NCI-H524 (cell line): ENCODE data around the gene SLC1A3.
"Not testable (repeated sequence)": the region's sequence is repeated elsewhere in the genome, so short reads cannot be mapped to it uniquely, and the experiment has no call there.

ENCODE experiments used
- DNase-seq, 2 experiments: peaks; one replicate each; lab custom pipeline; 2025; lab: John Stamatoyannopoulos, UW

Gene SLC1A3

DNA sequence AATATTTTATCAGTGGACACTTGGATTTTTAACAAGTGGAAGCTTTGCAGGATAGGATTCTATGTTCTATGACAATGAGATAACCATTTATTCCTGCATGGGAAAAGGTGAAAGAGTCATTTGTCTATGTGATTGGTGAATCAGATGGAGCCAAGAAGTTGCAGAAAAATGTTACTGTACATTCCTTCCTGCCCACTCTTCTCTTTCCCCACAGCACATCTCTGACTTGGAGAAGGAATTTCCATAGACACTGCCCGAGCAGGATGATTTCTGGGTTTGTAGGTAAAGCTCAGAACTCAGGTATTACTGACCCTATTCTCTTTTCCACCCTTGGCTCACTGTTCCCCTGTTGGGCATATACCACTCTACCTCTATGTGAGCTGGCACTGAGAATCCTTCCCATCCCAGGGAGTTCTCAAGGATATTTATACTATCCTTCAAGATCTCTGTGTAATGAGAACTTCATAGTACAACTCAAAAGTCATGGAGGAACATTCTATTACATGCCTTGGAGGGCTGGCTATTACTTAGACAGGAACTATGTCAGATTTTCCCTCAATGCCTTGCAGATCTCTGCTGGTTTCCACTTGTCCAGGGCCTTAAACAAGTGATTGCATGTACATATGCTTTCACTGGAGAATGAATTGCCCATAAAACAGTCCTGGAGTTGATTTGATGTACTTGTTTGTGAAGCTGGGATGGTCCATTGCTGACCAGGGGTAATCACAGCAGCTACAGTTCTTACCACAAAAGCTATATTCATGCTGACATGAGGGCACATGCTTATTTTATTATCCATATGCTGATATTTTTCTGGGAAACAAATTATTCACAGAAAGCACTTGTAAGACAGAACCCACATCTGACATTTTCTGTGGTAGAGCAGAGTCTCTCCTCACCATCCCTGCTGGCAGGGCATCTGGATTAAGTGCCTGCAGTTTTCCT, 24.1 kb downstream of the SLC1A3 start:
- DNase-seq: no peak

GRCh38 chr5:36631154-36631553, 24.7 kb downstream of the SLC1A3 start:
- no peak for DNase-seq

- DNase-seq: no peak
Observed at GRCh38 chr5:36631620-36632362, 25.4 kb downstream of the SLC1A3 start.

DNA sequence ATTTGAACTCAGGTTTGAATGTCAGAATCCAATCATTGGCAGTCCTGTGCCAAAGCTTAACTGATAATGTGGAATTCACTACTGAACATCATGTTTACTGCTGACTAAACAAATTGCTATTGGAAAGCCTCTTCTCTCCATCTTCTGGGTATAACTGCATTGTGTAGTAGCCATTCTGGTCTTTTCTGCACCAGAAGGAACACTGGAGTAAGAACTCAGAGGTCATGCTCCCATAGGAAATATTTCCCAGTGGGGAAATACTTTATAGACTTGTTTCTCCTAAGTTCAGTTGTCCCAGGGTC, 25.9 kb downstream of the SLC1A3 start:
- DNase-seq: no peak

DNA sequence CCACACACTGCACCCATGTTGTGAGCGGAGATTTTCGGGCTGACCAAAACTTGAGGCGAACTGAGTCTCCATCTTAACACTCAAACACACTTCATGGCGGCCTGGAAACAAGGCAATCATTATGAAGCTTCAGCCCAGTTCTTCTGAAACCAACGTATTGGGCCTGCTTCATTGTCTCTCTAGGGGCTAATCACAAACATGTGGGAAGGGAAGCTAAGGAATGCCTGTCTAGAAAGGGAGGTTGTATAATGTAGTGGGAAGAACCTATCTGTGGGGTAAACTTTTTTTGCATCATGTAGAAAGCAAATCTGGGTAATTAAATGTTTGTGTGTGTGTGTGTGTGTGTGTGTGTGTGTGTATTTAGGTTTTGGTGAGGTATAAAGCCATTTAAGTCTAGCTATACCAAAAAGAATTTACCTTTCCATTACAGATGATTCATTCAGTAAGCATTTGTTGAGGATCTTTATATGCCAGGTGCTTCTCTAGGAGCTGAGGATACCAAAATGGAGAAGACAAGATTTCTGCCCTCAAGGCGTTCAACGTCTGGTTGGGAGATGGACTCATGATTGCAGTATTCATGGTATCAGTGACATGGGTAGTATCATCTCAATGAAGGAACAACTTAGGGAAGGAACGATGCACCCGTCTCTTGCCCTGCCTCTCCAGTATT, 29.4 kb downstream of the SLC1A3 start:
- no peak for DNase-seq

DNA sequence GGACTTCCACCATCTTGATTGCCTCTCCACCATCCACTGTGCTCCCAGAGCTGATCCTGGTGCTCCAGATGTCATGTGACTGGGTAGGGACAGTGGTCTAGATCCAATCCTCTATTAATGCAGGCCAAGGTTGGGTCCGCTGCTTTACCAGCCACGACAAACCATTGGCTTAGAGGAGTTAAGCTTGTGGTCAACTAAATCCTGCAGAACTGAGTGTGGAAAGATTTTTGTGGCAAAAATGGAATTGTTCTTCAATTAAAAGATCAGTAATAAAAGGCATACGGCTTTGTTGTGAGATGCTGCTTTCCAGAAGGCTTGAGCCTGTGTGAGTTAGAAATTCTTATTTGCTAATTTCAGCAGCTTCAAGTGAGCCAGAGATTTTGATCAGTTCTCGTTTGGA, 30.7 kb downstream of the SLC1A3 start:
- no peak for DNase-seq

DNA sequence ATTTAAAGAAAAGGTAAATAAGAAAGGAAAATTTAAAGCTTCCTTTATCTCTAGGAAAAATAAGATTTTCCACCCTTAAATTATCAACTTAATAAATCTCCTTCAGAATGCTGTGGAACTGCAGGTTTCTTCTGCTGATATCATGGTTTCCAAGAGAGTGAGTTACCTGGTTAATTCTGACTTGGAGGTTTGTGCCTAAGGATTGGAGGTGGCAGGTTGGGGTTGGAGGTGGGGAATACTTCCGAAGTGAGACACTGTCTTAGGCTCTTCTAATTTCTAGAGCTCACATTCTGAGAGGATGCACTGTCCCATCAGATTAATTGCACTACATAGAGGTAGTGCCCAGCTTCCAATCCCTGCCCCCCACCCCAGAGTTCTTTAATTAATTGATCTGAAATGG, 31.1 kb downstream of the SLC1A3 start:
- no peak for DNase-seq

DNA sequence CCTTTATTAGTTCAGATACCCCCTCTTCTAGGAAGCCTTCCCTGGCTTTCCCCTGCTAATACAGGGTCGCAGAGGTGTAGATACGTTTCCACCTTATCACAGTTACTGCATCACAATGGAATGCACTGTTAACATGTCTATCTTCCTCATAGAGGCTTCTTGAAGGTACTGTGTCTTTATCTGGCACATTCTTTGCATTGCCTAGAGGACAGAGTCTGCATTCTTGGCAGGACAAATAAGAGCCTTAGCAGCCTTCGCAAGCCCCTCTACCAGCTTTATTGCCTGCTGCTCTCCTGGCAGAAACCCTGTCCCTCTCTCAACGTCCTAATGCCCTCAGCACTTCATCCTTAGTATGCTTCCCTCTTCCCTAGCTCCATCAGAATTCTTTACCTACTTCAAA, 31.6 kb downstream of the SLC1A3 start:
- no peak for DNase-seq

GRCh38 chr5:36640949-36641348, 34.5 kb downstream of the SLC1A3 start:
- DNase-seq: no peak

DNA sequence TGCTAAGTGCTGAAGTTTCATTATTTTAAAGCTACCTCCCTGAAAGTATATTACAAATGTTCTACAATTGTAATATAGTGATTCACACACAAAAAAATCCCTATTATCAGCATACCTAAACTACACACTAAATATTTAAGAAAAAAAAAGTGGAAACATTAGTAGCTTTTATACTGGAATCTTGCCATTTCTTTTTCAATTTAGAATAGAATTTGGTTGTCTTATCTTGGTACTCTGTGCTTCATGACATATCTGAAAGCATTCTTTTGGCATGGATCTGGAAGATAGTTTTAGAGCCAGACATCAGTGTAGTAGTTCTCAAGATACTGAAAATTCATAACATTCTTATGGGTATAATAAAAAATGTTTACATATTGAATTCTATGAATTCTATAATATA, 35.0 kb downstream of the SLC1A3 start:
- no peak for DNase-seq

GRCh38 chr5:36642089-36642488, 35.7 kb downstream of the SLC1A3 start:
- no peak for DNase-seq

DNA sequence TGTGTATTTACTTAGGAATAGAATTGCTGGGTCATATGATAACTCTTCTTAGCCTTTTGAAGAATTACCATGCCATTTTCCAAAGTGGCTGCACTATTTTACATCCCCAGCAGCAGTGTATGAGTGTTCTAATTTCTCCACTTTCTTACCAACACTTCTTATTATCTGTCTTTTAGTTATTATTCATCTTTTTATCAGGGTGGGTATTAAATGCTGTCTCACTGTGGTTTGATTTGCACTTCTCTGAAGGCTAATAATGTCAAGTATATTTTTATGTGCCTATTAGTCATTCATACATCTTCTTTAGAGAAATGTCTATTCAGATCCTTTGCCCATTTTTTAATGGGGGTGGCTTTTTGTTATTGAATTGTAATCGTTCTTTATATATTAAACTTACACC, 36.8 kb downstream of the SLC1A3 start:
- no peak for DNase-seq

DNA sequence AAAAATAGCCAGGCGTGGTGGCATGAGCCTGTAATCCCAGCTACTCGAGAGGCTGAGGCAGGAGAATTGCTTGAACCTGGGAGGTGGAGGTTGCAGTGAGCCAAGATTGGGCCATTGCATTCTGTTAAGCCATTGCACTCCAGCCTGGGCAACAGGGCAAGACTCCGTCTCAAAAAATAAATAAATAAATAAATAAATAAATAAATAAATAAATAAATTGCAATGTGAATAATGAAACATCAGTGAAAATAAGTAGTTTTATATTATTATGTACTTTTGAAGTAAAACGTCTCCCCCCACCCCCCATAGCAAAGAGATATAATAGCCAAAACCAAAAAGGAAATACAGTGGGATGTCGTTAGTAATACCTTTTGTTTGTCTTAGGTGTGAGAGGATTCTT, 37.4 kb downstream of the SLC1A3 start:
- DNase-seq: not testable (repeated sequence)

- DNase-seq: no peak
Observed at GRCh38 chr5:36644727-36645126, 38.3 kb downstream of the SLC1A3 start.

- DNase-seq: no peak
Observed at GRCh38 chr5:36646100-36646499, 39.7 kb downstream of the SLC1A3 start.

GRCh38 chr5:36646507-36647023, 40.2 kb downstream of the SLC1A3 start:
- DNase-seq: no peak

- no peak for DNase-seq
Observed at GRCh38 chr5:36647046-36647445, 40.6 kb downstream of the SLC1A3 start.

DNA sequence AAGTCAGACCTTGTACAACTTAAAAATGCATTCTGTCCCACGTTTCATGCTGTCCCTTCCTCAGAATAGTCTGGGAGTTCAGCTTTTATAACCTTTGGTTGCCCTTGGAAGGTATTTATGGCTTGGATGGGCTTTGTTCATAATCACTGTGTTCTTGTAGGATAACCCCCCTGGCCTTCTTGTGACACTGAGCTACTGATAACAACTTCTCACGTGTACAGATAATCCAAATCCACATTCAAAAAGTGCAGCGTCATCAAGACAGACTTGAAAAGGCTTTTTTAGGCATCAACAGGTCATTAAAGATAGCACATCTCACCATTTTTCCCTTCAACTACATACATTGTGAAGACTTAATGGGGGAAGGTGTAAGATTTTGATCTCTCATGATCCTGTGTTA, 42.0 kb downstream of the SLC1A3 start:
- no peak for DNase-seq

- DNase-seq: no peak
Observed at GRCh38 chr5:36651761-36652685, 45.6 kb downstream of the SLC1A3 start.

GRCh38 chr5:36653044-36653705, 46.8 kb downstream of the SLC1A3 start:
- DNase-seq: no peak

GRCh38 chr5:36654564-36654963, 48.2 kb downstream of the SLC1A3 start:
- DNase-seq: no peak
